SK-N-SH treated with all-trans-retinoic acid at 6 μM for 48 hours (cell line): ENCODE data around the gene RNU5D-1.

Source experiments
- ATAC-seq: fragments of 200-7000 bp; cut with Tn5 transposase; 3 replicates; pipeline ENCODE4 v1.9.1; 2020; ENCODE audit warnings: mild to moderate bottlenecking, moderate library complexity
- ARNTL ChIP-seq: fragments of 450-650 bp; formaldehyde crosslinking; IDR thresholded peaks from 2 replicates; pipeline ENCODE4 v1.5.0; 2020; ENCODE audit warnings: low read depth, mild to moderate bottlenecking, moderate library complexity, borderline replicate concordance
- CSDC2 ChIP-seq: fragments of 250-450 bp; sonication (Bioruptor Pico); IDR thresholded peaks from 2 replicates; pipeline ENCODE4 v1.5.0; 2020; ENCODE audit warnings: mild to moderate bottlenecking, moderate library complexity
- ESRRG ChIP-seq: fragments of 250-450 bp; sonication (Bioruptor Pico); IDR thresholded peaks from 2 replicates; pipeline ENCODE4 v1.6.1; 2021; ENCODE audit warnings: mild to moderate bottlenecking
- GLIS3 ChIP-seq: fragments of 250-450 bp; sonication (Bioruptor Pico); IDR thresholded peaks from 2 replicates; pipeline ENCODE4 v1.5.0; 2020; ENCODE audit warnings: mild to moderate bottlenecking, moderate library complexity
- OSR1 ChIP-seq: fragments of 250-450 bp; sonication (Bioruptor Pico); IDR thresholded peaks from 2 replicates; pipeline ENCODE4 v1.8.0; 2022; ENCODE audit warnings: moderate library complexity, mild to moderate bottlenecking, inconsistent platforms
- PPARA ChIP-seq: fragments of 250-450 bp; sonication (Bioruptor Pico); IDR thresholded peaks from 2 replicates; pipeline ENCODE4 v1.5.0; 2020; ENCODE audit warnings: mild to moderate bottlenecking, borderline replicate concordance
- RARB ChIP-seq: fragments of 250-450 bp; sonication (Bioruptor Pico); IDR thresholded peaks from 2 replicates; pipeline ENCODE4 v1.8.0; 2021; ENCODE audit warnings: mild to moderate bottlenecking, moderate library complexity
- SNAI2 ChIP-seq: fragments of 250-450 bp; sonication (Bioruptor Pico); IDR thresholded peaks from 2 replicates; pipeline ENCODE4 v1.5.0; 2020; ENCODE audit warnings: mild to moderate bottlenecking, moderate library complexity
- TCF4 ChIP-seq: fragments of 250-450 bp; sonication (Bioruptor Pico); IDR thresholded peaks from 2 replicates; pipeline ENCODE4 v1.8.0; 2021; ENCODE audit warnings: mild to moderate bottlenecking, moderate library complexity, borderline replicate concordance
- TOX ChIP-seq: fragments of 250-450 bp; sonication (Bioruptor Pico); IDR thresholded peaks from 2 replicates; pipeline ENCODE4 v1.8.0; 2021; ENCODE audit warnings: mild to moderate bottlenecking, moderate library complexity, borderline replicate concordance
- ZC3H10 ChIP-seq: fragments of 250-450 bp; sonication (Bioruptor Pico); IDR thresholded peaks from 2 replicates; pipeline ENCODE4 v1.5.1; 2021; ENCODE audit warnings: mild to moderate bottlenecking, moderate library complexity
- ZFP3 ChIP-seq: fragments of 250-450 bp; sonication (Bioruptor Pico); IDR thresholded peaks from 2 replicates; pipeline ENCODE4 v1.5.0; 2020; ENCODE audit warnings: mild to moderate bottlenecking, moderate library complexity
- ZFP30 ChIP-seq: fragments of 450-650 bp; formaldehyde crosslinking; IDR thresholded peaks from 2 replicates; pipeline ENCODE4 v1.5.0; 2022; ENCODE audit warnings: mild to moderate bottlenecking, moderate library complexity
- ZNF565 ChIP-seq: fragments of 450-650 bp; formaldehyde crosslinking; conservative IDR thresholded peaks from 2 replicates; pipeline ENCODE4 v1.5.0; 2020; ENCODE audit warnings: low read depth, mild to moderate bottlenecking, moderate library complexity
- ZNF70 ChIP-seq: fragments of 450-650 bp; formaldehyde crosslinking; IDR thresholded peaks from 2 replicates; pipeline ENCODE4 v1.5.0; 2020; ENCODE audit warnings: mild to moderate bottlenecking, moderate library complexity
- ZNF8 ChIP-seq: fragments of 450-650 bp; formaldehyde crosslinking; IDR thresholded peaks from 2 replicates; pipeline ENCODE4 v1.5.0; 2020; ENCODE audit warnings: mild to moderate bottlenecking, moderate library complexity
- TF ChIP-seq, protein P1 (sequence below): fragments of 250-450 bp; sonication (Bioruptor Pico); IDR thresholded peaks from 2 replicates; pipeline ENCODE4 v1.8.0; 2020; ENCODE audit warnings: mild to moderate bottlenecking, moderate library complexity, borderline replicate concordance
- TF ChIP-seq, protein P2 (sequence below): fragments of 250-450 bp; sonication (Bioruptor Pico); IDR thresholded peaks from 2 replicates; pipeline ENCODE4 v1.5.1; 2020; ENCODE audit warnings: low read depth, mild to moderate bottlenecking, moderate library complexity
- TF ChIP-seq, protein P3 (sequence below): fragments of 250-450 bp; sonication (Bioruptor Pico); IDR thresholded peaks from 2 replicates; pipeline ENCODE4 v1.8.0; 2021; ENCODE audit warnings: low read depth, mild to moderate bottlenecking, moderate library complexity, borderline replicate concordance
- TF ChIP-seq, protein P4 (sequence below): fragments of 250-450 bp; sonication (Bioruptor Pico); IDR thresholded peaks from 2 replicates; pipeline ENCODE4 v1.5.1; 2021; ENCODE audit warnings: mild to moderate bottlenecking, moderate library complexity
- TF ChIP-seq, protein P5 (sequence below): fragments of 250-450 bp; sonication (Bioruptor Pico); IDR thresholded peaks from 2 replicates; pipeline ENCODE4 v1.5.0; 2020; ENCODE audit warnings: mild to moderate bottlenecking, moderate library complexity

The RNU5D-1 gene

DNA sequence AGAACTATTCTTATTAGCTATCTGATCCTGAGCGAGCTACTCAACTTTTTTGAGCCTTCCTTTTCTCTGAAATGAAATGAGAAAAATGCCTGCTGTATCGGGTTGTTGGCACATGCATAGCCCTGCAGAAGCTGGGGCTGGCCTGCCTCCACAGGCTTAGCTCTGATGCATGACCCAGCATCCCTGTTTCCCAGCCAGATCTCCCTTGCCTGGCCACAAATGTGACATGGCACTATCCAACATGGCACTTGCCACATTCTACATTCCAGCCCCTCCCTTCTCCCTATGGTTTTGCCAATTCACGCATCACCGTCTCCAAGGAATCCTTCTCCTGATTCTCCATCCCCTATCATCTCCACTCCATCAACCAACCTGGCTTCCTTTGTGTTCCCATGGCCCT lies 13.8 kb downstream of the RNU5D-1 start (continued):
- TF ChIP-seq ZNF8, result no peak
- no peak for TF ChIP-seq GLIS3 (CRISPR knock-in tag)
- no peak for TF ChIP-seq ZFP30
- TF ChIP-seq ARNTL, result no peak

DNA sequence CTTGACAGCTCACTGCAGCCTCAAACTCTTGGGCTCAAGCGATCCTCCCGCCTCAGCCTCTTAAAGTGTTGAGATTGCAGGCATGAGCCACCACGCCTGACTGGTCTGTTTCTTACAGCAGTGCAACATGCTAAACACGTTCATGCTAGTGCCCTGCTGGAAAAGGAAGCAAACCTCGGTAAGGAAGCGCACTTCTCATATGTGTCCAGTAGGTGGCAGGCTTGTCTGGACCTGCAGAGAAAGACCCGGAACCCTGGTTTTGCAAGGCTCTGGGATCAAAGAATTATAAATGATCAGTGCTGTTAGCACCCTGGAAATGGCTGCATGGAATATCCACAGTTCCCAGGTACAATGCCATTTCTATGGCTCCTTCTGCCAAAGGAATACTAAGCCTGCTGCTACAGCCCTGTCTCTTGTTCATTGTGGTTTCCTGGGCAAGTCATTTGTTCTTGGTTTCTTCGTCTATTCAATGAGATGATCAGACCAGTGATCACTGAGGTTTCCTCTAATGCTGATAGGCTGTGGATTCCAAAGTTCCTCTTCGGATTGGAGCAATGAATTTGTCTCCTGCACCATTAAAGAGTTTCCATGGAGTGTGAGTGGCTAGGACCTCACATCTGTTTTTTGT lies 15.9 kb downstream of the RNU5D-1 start:
- TF ChIP-seq ZNF8, result no peak
- no peak for TF ChIP-seq TCF4 (CRISPR knock-in tag)
- no peak for TF ChIP-seq ZFP3 (CRISPR knock-in tag)
- no peak for TF ChIP-seq ESRRG (CRISPR knock-in tag)
- TF ChIP-seq, protein P1, sequence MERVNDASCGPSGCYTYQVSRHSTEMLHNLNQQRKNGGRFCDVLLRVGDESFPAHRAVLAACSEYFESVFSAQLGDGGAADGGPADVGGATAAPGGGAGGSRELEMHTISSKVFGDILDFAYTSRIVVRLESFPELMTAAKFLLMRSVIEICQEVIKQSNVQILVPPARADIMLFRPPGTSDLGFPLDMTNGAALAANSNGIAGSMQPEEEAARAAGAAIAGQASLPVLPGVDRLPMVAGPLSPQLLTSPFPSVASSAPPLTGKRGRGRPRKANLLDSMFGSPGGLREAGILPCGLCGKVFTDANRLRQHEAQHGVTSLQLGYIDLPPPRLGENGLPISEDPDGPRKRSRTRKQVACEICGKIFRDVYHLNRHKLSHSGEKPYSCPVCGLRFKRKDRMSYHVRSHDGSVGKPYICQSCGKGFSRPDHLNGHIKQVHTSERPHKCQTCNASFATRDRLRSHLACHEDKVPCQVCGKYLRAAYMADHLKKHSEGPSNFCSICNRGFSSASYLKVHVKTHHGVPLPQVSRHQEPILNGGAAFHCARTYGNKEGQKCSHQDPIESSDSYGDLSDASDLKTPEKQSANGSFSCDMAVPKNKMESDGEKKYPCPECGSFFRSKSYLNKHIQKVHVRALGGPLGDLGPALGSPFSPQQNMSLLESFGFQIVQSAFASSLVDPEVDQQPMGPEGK (CRISPR knock-in tag), result no peak
- ATAC-seq, result peak; percentile 91

DNA sequence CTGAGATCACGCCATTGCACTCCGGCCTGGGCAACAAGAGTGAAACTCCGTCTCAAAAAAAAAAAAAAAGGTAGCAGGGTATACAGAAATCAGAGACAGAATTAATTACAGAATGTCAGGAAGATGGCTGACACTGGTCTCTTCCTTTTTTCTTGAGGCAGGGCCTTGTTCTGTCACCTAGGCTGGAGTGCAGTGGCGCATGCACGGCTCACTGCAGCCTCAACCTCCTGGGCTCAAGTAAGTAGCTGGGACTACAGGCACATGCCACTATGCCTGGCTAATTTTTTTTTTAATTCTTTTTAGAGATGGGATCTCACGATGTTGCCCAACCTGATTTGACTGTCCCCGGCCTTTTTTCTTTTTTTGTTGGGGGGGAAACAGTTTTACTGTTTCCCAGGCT lies 16.4 kb downstream of the RNU5D-1 start:
- ATAC-seq, result peak; percentile 28
- TF ChIP-seq ESRRG (CRISPR knock-in tag), result no peak
- TF ChIP-seq, protein P2, sequence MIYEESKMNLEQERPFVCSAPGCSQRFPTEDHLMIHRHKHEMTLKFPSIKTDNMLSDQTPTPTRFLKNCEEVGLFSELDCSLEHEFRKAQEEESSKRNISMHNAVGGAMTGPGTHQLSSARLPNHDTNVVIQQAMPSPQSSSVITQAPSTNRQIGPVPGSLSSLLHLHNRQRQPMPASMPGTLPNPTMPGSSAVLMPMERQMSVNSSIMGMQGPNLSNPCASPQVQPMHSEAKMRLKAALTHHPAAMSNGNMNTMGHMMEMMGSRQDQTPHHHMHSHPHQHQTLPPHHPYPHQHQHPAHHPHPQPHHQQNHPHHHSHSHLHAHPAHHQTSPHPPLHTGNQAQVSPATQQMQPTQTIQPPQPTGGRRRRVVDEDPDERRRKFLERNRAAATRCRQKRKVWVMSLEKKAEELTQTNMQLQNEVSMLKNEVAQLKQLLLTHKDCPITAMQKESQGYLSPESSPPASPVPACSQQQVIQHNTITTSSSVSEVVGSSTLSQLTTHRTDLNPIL, result no peak
- TF ChIP-seq ZNF565 (CRISPR knock-in tag), result no peak
- TF ChIP-seq ZFP3 (CRISPR knock-in tag), result no peak
- TF ChIP-seq TCF4 (CRISPR knock-in tag), result no peak
- TF ChIP-seq, protein P3, sequence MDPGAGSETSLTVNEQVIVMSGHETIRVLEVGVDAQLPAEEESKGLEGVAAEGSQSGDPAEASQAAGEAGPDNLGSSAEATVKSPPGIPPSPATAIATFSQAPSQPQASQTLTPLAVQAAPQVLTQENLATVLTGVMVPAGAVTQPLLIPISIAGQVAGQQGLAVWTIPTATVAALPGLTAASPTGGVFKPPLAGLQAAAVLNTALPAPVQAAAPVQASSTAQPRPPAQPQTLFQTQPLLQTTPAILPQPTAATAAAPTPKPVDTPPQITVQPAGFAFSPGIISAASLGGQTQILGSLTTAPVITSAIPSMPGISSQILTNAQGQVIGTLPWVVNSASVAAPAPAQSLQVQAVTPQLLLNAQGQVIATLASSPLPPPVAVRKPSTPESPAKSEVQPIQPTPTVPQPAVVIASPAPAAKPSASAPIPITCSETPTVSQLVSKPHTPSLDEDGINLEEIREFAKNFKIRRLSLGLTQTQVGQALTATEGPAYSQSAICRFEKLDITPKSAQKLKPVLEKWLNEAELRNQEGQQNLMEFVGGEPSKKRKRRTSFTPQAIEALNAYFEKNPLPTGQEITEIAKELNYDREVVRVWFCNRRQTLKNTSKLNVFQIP (CRISPR knock-in tag), result no peak
- no peak for TF ChIP-seq CSDC2
- TF ChIP-seq SNAI2 (CRISPR knock-in tag), result no peak
- no peak for TF ChIP-seq OSR1 (CRISPR knock-in tag)
- TF ChIP-seq ZC3H10 (CRISPR knock-in tag), result no peak

DNA sequence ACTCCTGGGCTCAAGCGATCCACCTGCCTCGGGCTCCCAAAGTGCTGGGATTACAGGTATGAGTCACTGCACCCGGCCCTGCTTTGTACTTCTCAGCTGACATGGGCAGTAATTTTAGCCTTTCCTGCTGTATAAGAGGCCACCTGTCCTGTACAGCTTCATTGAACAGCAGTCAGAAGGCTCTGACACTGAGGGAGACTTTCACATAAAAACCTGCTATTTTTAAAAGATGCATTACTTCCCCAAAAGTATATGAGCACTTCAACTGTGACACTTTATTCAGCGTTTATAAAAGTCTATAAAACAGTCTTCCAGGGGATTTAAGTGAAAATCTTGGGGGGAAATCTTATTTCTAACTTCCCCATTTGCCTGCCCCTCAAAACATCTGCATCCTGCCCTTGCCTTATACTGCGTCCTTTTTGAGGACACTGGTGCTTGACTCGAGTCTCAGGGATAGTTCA lies 17.6 kb downstream of the RNU5D-1 start:
- ATAC-seq, result no peak
- TF ChIP-seq, protein P4, sequence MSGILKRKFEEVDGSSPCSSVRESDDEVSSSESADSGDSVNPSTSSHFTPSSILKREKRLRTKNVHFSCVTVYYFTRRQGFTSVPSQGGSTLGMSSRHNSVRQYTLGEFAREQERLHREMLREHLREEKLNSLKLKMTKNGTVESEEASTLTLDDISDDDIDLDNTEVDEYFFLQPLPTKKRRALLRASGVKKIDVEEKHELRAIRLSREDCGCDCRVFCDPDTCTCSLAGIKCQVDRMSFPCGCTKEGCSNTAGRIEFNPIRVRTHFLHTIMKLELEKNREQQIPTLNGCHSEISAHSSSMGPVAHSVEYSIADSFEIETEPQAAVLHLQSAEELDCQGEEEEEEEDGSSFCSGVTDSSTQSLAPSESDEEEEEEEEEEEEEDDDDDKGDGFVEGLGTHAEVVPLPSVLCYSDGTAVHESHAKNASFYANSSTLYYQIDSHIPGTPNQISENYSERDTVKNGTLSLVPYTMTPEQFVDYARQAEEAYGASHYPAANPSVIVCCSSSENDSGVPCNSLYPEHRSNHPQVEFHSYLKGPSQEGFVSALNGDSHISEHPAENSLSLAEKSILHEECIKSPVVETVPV (CRISPR knock-in tag), result no peak
- TF ChIP-seq ZNF8 (no peak), PPARA (CRISPR knock-in tag) (no peak), GLIS3 (CRISPR knock-in tag) (no peak), ZFP30 (no peak), ZNF565 (CRISPR knock-in tag) (no peak), TOX (no peak), RARB (no peak), ZNF70 (CRISPR knock-in tag) (no peak)
- TF ChIP-seq, protein P1 (CRISPR knock-in tag), result no peak
- TF ChIP-seq, protein P5, sequence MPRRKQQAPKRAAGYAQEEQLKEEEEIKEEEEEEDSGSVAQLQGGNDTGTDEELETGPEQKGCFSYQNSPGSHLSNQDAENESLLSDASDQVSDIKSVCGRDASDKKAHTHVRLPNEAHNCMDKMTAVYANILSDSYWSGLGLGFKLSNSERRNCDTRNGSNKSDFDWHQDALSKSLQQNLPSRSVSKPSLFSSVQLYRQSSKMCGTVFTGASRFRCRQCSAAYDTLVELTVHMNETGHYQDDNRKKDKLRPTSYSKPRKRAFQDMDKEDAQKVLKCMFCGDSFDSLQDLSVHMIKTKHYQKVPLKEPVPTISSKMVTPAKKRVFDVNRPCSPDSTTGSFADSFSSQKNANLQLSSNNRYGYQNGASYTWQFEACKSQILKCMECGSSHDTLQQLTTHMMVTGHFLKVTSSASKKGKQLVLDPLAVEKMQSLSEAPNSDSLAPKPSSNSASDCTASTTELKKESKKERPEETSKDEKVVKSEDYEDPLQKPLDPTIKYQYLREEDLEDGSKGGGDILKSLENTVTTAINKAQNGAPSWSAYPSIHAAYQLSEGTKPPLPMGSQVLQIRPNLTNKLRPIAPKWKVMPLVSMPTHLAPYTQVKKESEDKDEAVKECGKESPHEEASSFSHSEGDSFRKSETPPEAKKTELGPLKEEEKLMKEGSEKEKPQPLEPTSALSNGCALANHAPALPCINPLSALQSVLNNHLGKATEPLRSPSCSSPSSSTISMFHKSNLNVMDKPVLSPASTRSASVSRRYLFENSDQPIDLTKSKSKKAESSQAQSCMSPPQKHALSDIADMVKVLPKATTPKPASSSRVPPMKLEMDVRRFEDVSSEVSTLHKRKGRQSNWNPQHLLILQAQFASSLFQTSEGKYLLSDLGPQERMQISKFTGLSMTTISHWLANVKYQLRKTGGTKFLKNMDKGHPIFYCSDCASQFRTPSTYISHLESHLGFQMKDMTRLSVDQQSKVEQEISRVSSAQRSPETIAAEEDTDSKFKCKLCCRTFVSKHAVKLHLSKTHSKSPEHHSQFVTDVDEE (CRISPR knock-in tag), result no peak
